ENCODE measurements around the gene PGF. TPM values are rescaled to one million over a fixed set of nuclear protein-coding genes. Genes with fewer than 3 reads are reported as not detected.
A peak's percentile ranks its signal among the peaks of the same experiment; 100 is the strongest.

PGF gene
- total RNA-seq, 1 donor from 2014 or later, result 252 TPM

DNA sequence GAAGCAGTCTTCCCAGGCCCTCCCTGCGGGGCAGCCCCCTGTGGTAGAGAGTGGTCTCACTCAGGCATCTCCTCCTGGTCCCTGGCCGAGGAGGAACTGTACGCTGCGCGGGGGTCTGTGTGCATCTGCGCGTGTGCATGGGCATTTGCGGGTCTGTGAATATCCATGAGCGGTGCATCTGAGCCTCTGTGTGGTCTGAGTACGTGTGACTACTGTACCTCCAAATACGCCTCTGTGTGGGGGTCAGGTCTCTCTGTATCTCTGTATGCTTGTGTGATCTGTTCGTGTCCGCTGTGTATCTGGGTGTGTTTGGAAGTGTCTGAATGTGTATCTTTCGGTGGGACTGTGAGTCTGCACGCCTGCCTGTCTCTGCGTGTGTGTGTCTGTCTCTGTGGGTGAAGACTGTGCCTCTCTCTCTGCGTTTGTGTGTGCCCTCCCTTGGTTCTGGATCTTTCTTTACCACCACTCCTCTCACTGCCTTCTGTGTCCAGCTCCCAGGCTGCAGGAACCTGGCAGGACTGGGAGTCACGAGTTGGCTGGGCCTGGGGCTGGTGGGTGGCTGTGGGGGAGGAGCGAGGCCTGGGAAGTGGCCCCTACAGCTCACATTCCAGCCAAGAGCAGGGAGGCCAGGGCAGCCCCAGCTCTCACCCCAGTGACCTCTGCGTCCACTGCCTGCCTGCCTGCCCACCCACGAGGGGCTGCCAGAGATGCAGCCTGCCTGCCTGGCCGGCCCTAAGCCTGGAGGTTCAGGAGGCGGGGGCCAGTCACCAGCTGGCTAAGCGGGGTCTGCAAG lies 1.1 kb upstream of the PGF start:
- no peak for DNase-seq

DNA sequence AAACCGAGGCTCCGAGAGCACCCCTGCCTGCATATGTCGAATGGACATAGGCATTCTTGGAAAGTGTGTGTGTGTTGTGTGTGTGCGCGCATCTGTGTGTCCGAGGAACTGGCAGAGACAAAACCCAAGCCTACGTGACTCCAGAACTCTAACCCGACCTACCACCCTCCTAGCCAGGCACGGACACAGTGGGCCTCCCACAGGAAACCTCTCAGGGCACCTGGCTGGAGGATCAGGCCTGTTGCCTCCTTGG lies 556 bp upstream of the PGF start:
- DNase-seq, result no peak

DNA sequence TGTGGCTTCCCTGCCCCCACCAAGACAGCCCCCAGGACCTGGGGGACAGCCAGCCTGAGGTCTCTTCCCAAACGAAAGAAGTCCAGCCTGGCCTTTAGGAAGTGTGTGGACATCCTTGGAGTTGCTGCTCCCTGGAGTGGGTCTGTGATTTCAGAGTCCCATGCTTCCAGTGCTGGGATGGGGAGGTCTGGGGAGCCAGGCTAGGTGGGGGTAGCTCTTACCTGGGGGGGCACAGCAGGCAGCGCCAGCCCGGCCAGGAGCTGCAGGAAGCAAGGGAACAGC lies 509 bp downstream of the PGF start:
- no peak for DNase-seq

DNA sequence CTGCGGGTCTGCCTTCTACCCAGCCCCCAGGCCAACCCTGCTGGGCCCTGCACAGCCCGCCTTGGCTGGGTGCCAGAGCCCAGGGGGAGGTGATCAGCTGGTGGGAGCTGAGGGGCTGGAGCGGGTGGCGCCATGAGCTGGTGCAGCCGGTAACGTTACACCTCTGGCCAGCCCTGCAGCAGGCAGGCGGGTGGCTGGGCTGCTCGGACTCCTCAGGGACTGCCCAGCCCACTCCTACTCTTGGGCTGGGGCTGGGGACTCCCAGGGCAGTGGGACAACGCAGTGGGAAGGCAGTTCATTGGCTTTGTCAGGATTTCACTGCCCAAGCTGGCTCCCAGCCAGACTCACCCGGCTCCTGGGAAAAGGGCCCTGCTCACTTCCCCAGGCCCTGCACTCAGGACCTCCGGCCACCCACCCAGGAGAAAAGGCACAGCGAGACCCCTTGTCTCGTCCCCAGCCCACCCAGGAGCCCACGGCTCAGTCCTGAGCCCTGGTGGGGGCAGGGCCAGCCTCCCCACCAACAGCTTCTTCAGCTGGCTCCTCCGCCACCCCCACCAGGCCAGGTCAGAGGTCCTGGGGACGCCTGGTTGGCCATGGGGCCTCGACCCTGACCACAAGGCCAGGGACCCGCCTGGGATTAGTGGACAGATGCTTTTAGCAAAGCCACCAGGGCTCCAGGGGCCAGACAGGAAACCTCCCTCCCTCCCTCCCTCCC lies 1.0 kb downstream of the PGF start:
- DNase-seq, result peak; percentile 59

DNA sequence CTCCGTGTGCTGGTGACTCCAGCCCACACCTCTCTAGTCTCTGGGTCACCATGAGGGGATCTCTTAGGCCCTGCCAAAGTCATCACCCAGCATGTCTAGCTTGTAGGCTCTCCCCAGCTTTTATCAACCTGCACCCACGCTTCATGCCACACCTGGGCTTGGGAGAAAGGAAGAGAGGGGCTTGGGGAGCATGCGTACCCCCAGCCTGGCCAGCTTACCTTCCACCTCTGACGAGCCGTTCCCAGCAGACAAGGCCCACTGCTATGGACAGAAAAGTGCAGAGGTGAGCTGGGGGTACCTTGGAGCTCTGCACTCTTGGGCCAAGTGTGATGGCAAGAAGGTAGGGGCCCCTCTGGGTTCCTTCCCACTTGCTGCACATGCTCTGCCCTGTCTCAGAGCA lies 1.7 kb downstream of the PGF start:
- DNase-seq, result no peak

DNA sequence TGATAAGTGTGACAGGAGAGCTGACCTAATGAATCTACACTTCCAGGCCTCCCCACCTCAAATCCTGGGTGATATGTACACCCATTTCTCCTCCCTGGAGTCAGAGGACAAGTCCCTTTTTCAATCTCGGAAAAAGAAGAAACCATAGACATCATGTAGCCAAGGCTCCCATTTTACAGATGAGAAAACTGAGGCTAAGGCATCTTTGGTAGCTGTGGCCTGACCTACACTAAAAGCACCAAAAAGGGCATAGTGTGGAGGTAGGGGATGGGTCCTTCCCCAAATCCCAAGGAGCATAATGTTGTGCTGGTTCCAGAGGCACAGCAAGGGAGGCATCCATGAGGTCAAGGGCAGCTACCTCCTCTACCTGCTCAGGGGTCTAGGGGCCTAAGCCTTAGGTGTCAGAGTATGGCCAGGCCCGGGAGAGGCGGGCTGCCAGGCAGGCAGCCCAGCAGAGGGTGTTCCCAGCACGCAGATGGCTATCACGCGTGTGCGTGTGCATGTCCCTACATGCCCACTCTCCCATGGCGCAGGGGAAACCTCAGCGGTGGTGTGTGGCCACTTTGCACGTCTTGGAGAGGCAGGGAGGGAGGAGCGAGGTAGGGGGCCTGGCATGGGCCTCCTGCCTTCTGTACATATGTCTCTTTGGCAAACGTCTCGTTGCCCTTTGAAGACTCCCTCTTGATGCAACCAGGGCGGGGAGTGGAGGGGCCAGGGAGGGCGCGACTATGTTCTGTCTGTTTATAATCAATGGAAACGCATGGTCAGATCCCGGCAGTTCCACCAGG lies 2.5 kb downstream of the PGF start:
- no peak for DNase-seq

DNA sequence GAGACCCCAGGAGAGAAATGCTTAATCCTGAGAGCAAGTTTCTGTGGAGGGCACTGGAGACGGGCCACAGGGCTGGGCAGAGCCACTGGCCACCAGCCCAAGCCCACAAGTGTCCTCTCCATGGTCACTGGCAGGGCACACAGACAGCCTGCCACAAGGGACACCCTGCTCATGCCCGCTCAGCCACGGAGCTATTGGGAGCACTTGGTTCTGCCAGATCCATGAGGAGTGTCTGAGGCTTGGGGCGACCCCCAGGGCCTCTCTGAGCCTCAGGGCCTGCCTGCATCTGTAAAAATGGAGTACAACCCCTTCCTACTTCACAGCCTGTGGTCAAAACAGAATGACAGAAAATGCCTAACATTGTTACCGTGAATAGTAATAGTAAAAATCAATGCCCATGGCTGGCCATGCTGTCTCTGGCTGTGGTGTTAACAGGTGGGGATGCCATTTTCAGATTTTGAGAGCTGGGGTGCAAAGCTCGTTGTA lies 3.2 kb downstream of the PGF start:
- DNase-seq, result no peak

DNA sequence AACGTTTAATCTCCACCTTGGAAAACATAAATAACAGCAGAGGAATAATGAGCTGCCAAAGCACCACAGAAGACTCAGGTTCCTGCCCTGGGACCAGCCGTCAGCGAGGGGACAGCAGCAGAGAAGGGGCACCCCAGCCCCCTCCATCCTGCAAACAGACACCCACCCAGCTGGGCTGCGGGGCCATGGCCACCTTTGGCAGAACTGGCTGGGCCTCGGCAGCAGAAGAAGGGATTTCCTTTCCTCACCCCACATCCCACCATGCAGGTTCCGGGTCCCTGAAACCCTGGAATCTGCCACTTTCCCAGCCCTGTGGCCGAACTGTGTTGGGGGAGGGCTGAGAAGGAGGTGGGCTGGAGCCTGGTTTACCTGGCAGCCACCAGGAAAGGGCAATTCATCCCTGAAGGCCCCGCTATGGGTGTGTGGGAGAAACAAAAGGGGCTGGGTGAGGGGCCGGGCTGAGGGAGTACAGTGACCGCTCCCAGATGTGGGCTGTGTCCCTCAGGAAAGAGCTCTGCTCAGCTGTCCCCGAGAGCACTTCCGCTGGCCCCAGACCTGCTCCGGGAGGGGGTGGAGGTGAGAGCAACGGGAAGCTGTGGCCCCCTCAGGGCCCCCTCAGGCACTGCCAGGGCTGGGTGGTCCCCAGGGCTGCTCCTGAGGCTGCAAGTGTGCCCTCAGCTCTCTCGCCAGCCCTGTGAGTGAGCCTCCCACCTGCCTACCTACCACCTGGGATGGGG lies 3.8 kb downstream of the PGF start:
- DNase-seq, result no peak

DNA sequence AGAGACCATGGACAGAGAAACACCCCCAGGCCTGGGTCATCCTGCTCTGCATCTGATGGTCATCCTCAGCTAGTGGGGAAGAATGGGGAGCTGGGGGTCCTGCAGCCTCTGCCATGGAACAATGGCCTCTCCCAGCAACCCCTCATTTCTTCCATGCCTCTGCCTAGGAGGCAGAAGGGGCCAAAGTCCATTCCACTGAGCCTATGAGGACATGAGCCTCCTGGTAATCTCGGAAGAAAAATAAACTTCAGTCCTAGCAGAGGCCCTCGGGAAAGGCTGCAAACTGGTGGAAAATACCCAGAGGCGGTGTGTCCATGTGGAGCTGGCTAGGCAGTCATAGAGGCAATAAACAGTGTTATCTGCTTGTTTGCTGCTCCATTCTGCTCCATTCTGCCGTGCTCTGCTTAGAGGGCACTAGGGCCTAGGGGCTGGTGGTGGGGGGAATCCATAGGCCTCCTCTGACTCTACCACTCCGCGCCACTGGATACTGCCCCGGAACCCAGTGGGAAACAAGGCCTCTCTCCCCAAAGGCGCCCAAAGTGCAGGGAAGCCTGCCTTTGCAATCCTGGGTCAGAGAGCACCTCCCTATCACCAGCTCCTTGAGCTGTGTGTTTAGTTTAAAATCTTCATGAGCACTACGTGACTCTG lies 4.5 kb downstream of the PGF start:
- DNase-seq, result no peak

DNA sequence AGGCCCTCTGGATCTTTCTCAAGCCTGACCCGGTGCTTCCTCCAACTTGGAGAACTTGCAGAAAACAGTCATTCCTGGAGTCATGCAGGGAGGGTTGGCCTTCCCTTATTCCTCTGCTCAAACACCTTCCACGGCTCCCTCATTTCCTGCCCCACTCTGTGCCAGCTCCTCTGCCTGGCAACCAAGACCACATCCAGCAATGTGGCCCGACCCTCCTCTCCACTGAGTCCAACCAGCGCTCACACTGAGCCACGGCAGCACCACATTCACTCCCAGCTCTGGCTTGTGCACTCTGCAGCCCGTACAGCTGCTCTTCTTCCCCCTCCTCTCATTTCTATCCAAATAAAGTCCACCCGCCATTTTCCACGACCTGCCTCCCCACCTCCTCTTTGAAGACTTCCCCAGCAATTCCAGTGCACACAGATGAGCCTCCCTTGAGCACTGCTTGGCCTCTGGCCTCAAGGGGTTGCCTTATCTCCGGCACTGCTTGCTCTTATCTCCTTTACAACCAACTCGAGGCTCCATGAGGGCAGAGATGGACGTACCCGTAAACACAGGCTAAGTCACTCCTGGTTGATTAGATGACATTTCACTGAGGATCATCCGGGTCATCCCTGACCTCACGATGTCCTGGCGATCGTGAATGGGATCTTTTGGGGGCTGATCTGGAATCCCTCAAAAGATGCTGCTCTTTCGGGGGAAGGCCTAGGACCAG lies 5.4 kb downstream of the PGF start:
- DNase-seq, result no peak

DNA sequence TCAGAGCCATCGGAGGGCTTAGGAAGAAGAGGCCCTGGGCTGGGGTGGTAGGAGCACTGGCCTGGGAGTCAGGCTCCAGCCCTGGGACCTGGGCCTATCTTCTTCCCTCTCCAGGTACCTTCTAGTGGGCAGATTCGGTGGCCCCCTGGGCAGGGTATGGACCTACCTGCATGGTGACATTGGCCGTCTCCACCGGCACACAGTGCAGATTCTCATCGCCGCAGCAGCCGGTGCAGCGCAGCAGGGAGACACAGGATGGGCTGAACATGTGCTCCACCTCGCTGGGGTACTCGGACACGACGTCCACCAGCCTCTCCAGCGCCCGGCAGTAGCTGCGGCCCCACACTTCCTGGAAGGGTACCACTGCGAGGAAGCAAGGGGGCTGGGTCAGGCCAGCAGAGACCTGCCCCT lies 6.2 kb downstream of the PGF start:
- no peak for DNase-seq

DNA sequence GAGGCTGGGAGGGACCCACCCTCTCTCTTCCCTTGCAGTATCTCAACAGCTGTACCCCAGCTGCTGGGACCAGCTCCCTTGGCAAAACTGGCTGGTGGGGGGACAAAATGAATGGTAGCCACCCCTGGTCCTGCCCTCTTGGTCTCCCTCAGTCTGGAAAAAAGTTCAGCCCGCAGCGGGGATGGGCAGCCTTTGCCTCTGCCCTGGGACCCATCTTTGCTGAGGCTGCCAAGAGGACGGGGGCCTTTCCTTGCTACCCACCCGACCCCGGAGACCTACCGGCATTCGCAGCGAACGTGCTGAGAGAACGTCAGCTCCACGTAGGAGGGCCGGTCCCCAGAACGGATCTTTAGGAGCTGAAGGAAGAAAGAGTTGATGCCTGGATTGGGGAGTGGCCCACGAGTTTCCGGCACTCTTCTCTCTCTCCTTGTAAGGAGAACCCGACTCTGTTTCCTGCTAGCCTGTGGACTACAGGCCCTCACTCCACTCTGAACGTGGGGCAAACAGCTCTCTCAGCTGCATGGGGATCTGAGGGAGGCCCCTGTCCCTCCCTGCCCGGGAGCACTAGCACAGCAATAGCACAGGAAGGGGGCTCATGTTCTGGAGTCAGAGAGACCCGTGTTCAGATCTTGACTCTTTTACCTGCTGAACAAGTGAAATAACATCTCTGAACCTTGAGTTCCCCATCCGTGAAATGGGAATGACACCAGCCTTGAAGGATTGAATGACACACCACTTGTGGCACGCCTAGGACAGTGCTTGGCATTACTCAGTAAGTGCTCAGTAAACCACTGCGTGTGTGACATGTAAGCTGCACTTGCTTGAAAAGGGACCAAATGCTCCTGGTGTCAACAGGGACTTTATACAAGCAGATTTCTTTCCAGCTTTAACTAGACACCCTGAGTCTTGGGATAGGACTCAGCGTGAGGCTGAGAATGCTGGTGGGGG lies 6.9 kb downstream of the PGF start:
- no peak for DNase-seq

DNA sequence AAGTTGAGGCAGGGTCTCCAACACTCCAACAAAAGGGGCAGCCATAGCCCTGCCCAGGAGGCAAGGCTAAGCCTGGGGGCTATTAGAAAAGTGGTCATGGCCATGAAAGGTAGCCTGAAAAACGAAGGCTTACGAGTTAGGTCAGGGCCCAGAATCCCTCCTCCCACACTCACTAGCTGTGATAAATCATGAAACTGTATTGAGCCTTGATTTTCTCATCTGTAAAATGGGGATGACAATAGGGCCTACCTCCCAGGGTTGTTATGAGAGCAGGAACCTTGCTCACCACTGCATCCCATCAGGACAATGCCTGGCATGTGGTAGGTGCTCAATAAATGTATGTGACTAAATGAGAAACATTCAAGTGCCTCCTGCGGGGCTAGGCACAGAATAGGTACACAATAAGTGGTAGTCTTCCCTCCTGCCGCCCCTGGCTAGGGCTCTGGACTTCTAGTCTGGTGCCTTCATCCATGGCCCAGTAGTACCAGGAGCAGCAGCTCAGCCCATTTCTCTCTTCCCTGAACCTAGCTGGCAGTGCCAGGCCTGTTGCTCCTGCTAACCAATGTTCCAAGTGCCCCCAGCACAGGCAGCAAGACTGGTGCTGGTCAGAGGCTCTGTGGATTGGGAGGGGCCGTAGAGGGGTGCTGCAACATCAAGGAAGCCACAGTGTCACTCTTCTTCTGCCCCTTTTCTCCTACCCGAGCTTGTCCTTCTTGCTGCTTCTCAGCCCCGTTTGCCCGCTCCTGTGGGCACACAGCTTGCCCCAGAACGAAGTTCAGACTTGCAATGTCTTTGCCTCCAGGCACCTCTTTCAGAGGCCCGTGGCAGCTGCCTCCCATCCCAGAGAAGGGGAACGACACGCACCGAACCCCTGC lies 7.8 kb downstream of the PGF start:
- DNase-seq, result no peak

DNA sequence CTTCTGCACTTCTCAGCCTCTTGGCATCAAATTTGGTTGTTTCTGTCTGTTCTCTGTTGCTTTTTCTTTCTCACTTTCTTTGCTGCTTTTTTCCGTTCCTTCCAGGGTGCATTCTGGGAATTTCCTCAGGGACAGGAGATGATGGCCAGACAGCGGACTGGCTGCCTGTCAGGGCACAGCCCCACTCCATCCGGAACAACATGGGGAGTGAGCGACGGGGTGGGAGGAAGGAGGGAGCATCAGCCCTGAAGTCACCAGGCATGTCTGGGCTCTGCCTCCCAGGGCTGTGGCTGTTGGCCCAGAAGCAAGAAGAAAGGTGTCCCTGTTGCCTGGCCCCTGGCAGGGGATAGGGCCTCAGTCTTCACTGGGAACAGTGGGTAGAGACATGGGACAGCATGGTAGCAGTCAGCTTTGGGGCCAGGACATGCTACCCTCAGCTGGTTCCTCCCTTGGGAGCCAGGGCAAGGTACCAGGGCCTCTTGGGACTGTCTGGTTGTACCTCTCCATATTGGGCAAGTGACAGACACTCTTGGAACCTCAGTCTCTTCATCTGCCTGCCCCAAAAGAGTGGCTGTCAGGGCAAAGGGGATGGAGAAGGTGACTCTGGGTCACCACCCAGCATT lies 8.6 kb downstream of the PGF start:
- no peak for DNase-seq

DNA sequence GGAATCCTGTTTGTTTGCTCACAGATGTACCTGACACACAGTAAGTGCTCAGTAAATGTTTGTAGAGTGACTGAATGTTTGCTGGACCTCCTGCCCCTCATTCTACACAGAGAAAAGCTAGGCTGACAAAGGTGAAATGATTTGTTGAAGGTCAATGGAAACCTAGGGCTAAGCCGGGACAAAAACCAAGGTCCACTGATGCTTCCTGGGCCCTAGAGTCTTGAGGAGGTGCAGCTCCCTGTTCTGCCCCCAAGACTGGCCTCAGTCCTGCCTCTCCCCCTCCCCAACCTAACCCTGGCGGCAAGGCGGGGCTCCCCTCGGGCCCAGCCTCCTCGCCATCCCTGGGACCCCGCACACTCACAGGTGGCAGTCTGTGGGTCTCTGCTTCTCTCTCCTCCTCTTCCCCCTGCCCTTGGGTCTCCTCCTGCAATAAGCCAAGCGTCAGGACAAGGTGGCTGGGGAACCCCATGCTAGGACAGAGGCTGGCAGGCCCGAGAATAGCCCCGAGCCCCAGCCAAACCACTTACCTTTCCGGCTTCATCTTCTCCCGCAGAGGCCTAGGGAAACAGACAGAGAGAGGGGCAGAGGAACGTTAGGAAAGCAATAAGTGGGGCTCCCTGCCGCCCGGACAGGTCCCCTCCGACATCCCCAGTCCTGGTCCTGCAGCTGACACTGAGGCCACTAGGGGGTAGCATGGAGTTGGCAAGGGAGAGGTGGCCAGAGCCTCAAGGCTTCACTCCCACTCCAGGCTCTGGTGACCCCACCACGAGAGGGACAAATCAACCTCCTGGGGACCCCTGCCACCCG lies 9.3 kb downstream of the PGF start:
- peak; percentile 86 for DNase-seq

DNA sequence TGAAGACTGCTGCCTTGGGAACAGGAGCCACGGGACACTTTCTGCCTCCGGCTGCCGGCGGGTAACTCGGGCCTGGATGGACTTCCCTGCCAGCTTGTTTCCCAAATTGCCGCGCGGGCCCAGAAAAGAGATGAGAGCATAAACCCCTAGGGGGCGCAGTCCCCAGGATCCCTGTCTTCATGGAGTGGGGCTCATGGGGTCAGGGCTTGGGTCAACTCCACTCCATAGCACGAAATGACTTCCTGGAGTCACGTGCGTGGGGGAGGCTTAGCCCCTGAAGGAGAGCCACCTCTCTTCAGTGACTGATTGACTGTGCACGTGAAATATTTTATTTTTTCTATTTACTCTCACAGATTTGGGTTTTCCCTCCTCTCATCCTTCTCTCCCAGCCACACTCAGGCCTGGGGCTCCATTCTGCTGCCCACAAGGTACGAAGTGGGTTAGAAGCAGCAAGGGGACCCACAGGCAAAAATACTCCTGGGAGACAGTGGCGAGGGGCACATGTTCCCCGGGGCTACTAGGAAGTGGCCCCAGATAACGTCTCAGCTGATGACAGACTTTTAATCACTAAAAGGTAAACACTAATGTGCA lies 10.0 kb downstream of the PGF start:
- peak; percentile 68 for DNase-seq

DNA sequence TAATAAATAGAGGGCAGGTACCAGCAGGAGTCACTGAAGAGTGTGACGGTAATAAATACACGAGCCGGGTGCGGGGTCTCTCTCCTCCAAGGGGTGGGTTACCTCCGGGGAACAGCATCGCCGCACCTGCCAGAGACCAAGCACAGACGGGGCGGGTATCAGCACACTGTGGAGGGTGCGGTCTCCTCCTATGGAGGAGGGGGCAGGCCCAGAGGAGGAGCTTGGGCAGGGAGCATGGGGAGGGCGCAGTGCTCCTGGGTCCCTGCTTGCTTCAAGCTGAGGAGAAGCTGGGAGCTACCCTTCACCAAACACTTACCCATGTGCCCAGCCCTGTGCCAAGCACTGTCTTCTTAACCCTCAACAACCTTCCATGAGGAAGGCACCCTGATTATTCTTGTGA lies 12.8 kb downstream of the PGF start:
- DNase-seq, result no peak

DNA sequence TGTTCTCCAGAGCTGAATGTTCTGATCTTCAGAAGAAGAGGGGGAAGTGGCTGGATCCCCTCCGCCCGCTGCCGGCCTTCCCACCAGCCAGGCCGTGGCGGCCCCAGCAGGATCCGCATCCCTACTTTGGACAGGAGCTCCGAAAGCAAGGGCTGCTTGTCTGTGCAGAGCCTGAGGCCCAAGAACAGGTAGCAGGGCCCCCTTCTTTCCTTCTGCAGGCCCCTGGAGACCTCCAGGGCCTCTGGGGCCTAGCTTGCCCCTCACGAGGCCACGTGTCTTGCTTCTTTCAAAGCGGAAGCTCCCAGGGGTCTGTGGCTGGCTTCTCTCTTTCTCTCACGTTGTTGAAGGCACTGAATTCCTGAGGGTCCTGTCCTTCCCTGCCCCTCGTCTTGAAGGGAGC lies 13.2 kb downstream of the PGF start:
- no peak for DNase-seq
